A204.1 (cell line): ENCODE measurements around the gene EPB41L2.

Experiments used
- FAIRE-seq: peaks from 2 replicates; lab custom pipeline; 2012; peaks lifted over from hg19 to GRCh38; lab: Jason Lieb, UNC

EPB41L2 gene

GRCh38 chr6:130864344-130864743 is 198.7 kb downstream of the EPB41L2 start:
- no peak for FAIRE-seq

- no peak for FAIRE-seq
Measured at GRCh38 chr6:130863415-130864230, 199.4 kb downstream of the EPB41L2 start.

GRCh38 chr6:130862370-130862769 is 200.7 kb downstream of the EPB41L2 start:
- no peak for FAIRE-seq

- no peak for FAIRE-seq
Measured at GRCh38 chr6:130859161-130859867, 203.7 kb downstream of the EPB41L2 start.

- FAIRE-seq: no peak
Measured at GRCh38 chr6:130858498-130859160, 204.4 kb downstream of the EPB41L2 start.

- no peak for FAIRE-seq
Measured at GRCh38 chr6:130858054-130858453, 205.0 kb downstream of the EPB41L2 start.

GRCh38 chr6:130853555-130854183 is 209.4 kb downstream of the EPB41L2 start:
- FAIRE-seq: no peak

- FAIRE-seq: no peak
Measured at GRCh38 chr6:130852844-130853554, 210.0 kb downstream of the EPB41L2 start.

- FAIRE-seq: no peak
Measured at GRCh38 chr6:130851026-130851425, 212.0 kb downstream of the EPB41L2 start.

- FAIRE-seq: no peak
Measured at GRCh38 chr6:130849594-130849993, 213.5 kb downstream of the EPB41L2 start.

- FAIRE-seq: no peak
Measured at GRCh38 chr6:130848945-130849344, 214.1 kb downstream of the EPB41L2 start.

GRCh38 chr6:130847001-130847910 is 215.8 kb downstream of the EPB41L2 start:
- no peak for FAIRE-seq

- no peak for FAIRE-seq
Measured at GRCh38 chr6:130846501-130846900, 216.5 kb downstream of the EPB41L2 start.

- peak; percentile 81 for FAIRE-seq
Measured at GRCh38 chr6:130843575-130844320, 219.3 kb downstream of the EPB41L2 start.

- no peak for FAIRE-seq
Measured at GRCh38 chr6:130841128-130841728, 221.8 kb downstream of the EPB41L2 start.

GRCh38 chr6:130840050-130840449 is 223.0 kb downstream of the EPB41L2 start:
- no peak for FAIRE-seq

GRCh38 chr6:130839379-130839778 is 223.7 kb downstream of the EPB41L2 start:
- FAIRE-seq: no peak

GRCh38 chr6:130838951-130839350 is 224.1 kb downstream of the EPB41L2 start:
- no peak for FAIRE-seq

GRCh38 chr6:130838250-130838860 is 224.7 kb downstream of the EPB41L2 start:
- no peak for FAIRE-seq
